ENCODE data around the gene DPH2.

Gene DPH2

DNA sequence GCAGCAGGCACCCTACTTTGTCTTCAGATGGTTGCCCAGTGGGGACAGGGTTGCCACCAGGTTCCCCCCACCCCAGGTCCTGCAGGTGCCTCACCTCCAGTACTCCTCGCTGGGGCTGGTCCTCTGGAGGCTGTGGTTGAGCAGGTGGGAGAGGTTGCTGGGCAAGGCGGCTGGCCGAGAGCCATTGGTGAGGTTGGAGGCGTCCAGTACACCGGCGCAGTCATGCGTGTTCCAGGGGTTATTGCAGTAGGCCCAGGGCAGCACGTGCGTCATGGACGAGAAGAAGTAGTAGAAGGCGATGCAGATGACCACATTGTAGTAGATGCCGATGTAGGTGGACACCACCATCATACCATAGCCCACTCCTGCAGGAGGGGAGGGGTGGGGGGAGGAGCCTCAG, 38.4 kb downstream of the DPH2 start:
- no peak for DNase-seq

- DNase-seq: no peak
Measured at GRCh38 chr1:44010935-44011471, 41.2 kb downstream of the DPH2 start.

GRCh38 chr1:44012404-44012803, 42.6 kb downstream of the DPH2 start:
- no peak for DNase-seq

DNA sequence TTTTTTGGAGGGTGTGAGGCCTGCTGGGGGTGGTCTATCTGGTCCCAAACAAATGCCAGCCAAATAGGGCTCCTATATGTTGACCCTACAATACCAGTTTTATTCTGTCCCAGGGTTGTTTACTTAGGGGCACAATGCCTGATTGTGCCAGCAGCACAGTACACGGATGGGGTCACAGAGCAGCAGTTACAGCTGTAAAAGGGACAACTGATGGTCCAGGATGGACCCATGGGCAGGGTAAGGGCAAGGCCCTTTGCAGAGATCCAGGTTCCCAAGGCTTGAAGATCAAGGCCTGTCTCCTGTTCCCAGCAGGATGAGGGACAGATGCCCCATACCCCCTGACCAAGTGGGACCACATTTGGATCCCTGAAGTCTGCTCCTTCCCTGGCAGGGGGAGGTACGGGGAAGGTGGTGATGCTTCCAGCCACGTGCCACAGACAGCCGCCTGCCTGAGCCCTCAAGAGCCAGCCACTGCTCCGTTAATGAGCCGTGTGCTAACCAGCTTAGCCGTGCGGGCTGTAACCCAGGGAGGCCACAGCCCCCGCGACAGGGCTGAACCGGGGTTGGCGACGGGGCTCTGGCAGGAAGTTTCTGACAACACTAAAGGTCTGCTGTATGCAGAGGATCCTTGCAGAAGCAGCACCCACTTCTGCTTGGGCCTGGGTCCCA, 43.3 kb downstream of the DPH2 start:
- no peak for DNase-seq

DNA sequence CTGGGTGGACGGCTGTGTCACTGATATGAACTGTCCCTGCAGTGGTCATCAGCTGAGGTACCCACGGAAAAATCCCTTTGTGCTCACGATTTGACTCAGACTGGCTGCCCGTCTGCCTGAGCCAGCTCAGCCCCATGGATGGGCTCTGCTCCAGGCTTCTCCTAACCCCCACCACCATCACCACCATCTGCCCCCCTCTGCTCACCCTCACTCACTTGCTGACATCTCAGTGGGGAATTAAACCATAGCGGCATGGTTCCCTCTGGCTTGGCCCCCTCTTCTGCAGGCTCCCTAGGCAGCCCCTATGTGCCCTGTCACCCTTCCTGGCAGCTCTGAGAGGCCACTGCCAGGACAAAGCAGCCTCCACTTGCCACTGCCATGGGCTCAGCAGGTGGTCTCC, 44.1 kb downstream of the DPH2 start:
- DNase-seq: no peak

DNA sequence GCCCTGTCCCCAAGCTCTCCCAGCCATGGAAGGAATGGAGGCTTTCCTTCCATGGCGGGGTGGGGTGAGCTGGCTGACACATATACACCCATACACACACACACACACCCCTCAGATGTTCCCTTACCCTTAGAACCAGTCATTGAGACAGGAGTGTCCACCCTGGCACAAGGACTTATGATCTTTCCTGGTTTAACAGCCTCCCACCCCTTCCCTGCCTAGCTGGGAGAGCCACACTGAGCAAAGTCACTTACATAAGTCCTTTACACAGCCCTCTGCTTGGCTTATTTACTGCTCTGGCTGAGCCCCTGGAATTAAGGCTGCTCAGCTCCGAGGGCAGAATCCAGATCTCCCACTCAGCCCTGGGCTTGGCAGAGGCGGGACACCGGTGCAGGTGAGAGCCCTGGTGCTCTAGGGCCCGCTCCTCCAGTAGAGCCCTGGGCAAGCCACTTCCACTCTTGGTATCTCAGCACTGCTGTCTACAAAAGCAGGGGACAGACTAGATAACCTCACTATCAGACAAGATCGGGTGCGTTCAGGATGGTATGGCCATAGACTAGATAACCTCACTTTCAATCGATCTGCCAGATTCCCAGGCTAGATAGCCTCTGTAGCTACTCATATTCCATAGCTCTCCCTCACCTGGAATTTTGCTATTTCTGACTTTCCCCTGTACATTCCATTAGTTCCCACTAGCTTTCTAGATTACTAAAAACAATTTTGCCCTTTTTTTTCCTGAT, 44.7 kb downstream of the DPH2 start:
- DNase-seq: no peak

DNA sequence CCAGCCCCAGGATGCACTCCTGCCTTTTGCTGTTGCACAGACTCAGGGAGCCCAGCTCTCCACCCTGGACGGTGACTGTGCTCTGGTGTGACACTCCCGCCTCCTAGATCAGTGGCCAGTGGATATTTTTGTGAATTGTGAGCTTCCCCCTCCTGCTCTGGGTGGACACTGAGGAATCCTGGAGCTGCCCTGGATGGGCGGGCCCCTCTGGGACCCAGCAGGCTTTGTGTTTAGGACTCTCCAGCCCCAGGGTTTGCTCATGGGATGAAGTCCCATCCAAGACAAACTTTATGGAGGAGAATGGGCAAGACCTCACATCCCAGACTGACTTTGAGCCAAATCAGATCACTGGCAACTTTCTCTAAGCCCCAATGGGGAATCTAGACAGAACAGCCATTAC, 45.4 kb downstream of the DPH2 start:
- DNase-seq: no peak

DNA sequence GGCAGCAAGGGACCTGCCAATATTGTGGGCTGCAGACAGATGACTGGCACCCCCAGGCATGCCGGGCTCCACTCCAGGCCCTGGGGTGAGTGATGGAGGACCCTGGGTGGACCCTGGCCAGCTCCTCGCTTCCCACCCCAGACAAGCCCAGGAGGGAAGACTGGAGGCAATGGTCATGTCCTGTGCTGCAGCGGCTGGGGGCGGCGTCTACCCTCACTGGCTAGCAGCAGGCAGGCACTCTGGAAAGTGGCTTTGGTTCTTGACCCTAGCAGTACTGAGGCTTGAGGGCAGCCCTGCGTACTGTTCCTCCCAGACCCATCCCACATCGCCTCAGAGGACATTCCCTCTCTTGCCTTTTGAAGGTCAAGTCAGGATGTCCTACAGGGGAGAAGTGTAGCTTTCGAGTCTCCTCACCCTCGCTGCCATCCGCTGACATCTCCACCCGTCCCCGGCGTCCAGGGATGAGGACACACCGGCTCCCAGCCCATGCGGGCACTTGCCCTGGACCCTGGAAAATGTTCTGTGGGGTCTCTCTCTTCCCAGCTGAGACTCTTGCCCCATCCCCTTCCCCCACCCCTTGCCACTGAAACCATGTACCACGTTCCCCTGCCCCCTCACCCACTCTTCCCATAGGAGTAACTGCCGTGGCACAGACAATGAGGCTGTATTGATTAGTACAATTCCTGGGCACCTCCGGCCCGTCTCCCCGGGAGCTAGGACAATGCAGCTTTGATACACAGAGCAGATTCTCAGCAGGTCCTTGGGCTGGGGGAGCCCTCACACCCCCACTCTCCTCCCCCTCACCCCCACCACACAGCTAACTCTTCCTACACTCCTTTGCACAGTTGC, 46.5 kb downstream of the DPH2 start:
- DNase-seq: no peak

DNA sequence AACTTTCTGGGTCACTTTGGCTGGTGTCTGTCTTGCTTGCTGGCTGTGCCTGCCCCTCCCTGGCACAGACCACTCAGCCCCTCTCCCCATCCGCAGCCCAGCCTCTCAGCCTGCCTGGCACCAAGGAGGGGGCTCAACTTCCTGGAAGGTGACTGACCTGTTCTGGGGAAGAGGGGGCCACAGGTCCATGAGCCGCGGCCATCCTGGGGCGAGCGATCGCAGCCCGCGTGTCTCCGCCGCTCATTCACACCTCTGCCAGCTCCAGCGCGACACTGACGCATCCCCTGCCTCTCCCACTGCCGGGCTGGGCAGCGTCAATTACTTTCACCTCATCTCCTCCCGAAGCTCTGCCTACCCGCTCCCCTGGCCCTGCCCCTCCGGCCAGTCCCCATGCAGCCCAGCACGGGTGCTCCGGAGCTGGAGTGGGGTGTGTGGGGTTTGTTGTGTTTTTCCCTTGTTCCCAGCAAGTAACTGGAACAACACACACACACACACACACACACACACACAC, 47.1 kb downstream of the DPH2 start:
- no peak for DNase-seq

- no peak for DNase-seq
Measured at GRCh38 chr1:44019466-44019948, 49.7 kb downstream of the DPH2 start.

DNA sequence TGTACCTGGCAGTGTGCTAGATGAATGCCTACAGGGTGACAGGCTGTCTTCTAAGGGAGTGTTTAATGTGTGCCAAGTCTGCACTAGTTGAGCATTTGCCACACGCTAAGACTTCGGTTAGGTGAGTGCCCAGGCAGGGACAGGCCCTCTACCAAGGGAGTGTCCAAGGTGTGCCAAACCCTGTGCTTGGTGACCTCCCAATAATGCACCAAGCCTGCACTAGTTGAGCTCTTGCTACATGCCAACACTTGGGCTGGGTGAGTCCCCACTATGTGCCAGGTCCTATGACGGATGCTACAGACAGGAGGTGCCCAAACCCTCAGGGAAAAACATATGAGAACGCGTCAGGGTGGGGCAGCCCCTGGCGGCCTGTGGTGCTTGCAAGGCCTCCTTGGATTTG, 50.7 kb downstream of the DPH2 start:
- DNase-seq: no peak

- DNase-seq: no peak
Measured at GRCh38 chr1:44021156-44021555, 51.3 kb downstream of the DPH2 start.

GRCh38 chr1:44021581-44022321, 51.9 kb downstream of the DPH2 start:
- no peak for DNase-seq

All from hematopoietic multipotent progenitor cell treated with erythropoietin and hydrocortisone succinate and interleukin-3 and kit ligand, for 8 days (in vitro differentiated cells).